22Rv1 (cell line): Measurements from ENCODE around the gene NOL8.

ENCODE experiments used
- CTCF ChIP-seq: fragments of 450-650 bp; IDR thresholded peaks from 2 replicates; pipeline ENCODE4 v1.5.1; 2017; ENCODE audit warnings: mild to moderate bottlenecking
- ZFX ChIP-seq: fragments of 450-650 bp; IDR thresholded peaks from 2 replicates; pipeline ENCODE4 v1.6.1; 2017; ENCODE audit warnings: antibody characterized with exemption, borderline replicate concordance

DNA sequence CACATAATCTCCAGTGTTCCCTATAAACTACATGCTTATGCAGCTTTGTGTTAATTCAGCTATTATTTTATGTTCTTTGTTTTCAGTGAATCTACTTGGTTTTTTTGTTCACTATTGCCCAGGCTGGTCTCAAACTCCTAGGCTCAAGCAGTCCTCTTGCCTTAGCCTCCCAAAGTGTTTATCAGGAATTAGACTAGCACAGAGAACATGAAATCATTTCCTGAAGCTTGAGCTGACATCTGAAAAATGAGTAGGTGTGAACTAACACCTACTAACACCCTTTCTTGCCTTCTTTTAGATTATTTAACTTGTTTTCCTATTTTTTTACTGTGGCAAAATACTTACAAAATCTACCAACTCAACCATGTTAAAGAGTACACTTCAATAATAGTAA is 25.6 kb upstream of the NOL8 start:
- no peak for TF ChIP-seq CTCF
- TF ChIP-seq ZFX = no peak
